MCF 10A (cell line): ENCODE data around the gene ZBTB49. TPM values are rescaled to one million over a fixed set of nuclear protein-coding genes. Genes with fewer than 3 reads are reported as not detected.

Experiments
- BruUV-seq: library from RNA; stranded (reverse); fragments of 400-500 nt; replicated peaks from 2 replicates; lab custom pipeline; 2021; lab: Mats Ljungman, UMichigan
- CTCF ChIA-PET: fragments of 300-600 bp; sonication (Branson Sonifier 250); formaldehyde crosslinking; extraction: SDS; loops from one replicate; lab custom pipeline; 2021; ENCODE audit warnings: antibody characterized with exemption, inconsistent platforms; lab: Yijun Ruan, JAX
- POLR2A ChIA-PET: fragments of 300-600, 350-650 bp; sonication (Branson Sonifier 250); formaldehyde crosslinking; extraction: SDS; loops from one replicate; lab custom pipeline; 2020; ENCODE audit warnings: antibody characterized with exemption, inconsistent platforms; lab: Yijun Ruan, JAX
- DNase-seq: peaks from one replicate; pipeline ENCODE4 v3.0.0-alpha.2; 2018; ENCODE audit not compliant: unreplicated experiment
- H3K27ac Mint-ChIP-seq: one replicate; pipeline ENCODE4 v1.8.0; 2022; ENCODE audit warnings: mild to moderate bottlenecking, low read depth, mixed read lengths; ENCODE audit not compliant: unreplicated experiment
- H3K27me3 Mint-ChIP-seq: one replicate; pipeline ENCODE4 v1.8.0; 2022; ENCODE audit warnings: mixed read lengths; ENCODE audit not compliant: insufficient read depth, unreplicated experiment
- H3K36me3 Mint-ChIP-seq: one replicate; pipeline ENCODE4 v1.8.0; 2022; ENCODE audit warnings: mild to moderate bottlenecking, moderate library complexity, mixed read lengths; ENCODE audit not compliant: insufficient read depth, unreplicated experiment
- H3K4me1 Mint-ChIP-seq: one replicate; pipeline ENCODE4 v1.8.0; 2022; ENCODE audit warnings: mixed read lengths; ENCODE audit not compliant: insufficient read depth, unreplicated experiment
- H3K4me3 Mint-ChIP-seq: one replicate; pipeline ENCODE4 v1.8.0; 2022; ENCODE audit warnings: mild to moderate bottlenecking, moderate library complexity, mixed read lengths; ENCODE audit not compliant: unreplicated experiment
- H3K9me3 Mint-ChIP-seq: one replicate; pipeline ENCODE4 v1.8.0; 2022; ENCODE audit warnings: mixed read lengths; ENCODE audit not compliant: unreplicated experiment
- intact Hi-C: fragments of 100-400 bp; cut with micrococcal nuclease; formaldehyde crosslinking; loops from 2 replicates; pipeline ENCODE4 v1.14.1; 2022
- total RNA-seq: library from RNA; stranded (reverse); gene quantifications from 2 replicates; pipeline ENCODE4 v1.2.3, GENCODE V29; 2022
- TF ChIP-seq, protein P1 (sequence below): fragments of 200-600 bp; IDR thresholded peaks from one replicate; pipeline ENCODE4 v1.8.0; 2022; ENCODE audit warnings: antibody characterized with exemption, mild to moderate bottlenecking; ENCODE audit not compliant: unreplicated experiment

ZBTB49 gene
- total RNA-seq, 1 experiment from 2014 or later, result 5.9 TPM

- Mint-ChIP-seq H3K4me3 (no peak overlapping the region), H3K4me1 (no peaks in the 10 kb centered on the region), H3K27ac (no peak overlapping the region), H3K36me3 (no peaks in the 10 kb centered on the region), H3K27me3 (no peaks in the 10 kb centered on the region), H3K9me3 (no peaks in the 10 kb centered on the region)
- ChIA-PET POLR2A (interaction anchor here (0.7 kb wide), 1 partner anchor 98 kb away, joined by 3 read pairs; no protein-coding TSS in a partner anchor), CTCF (interaction anchor here (0.7 kb wide), 1 partner anchor 14 kb away, joined by 3 read pairs; no protein-coding TSS in a partner anchor)
- no TSS peak for BruUV-seq
- DNase-seq, result no peak
- TF ChIP-seq, protein P1, sequence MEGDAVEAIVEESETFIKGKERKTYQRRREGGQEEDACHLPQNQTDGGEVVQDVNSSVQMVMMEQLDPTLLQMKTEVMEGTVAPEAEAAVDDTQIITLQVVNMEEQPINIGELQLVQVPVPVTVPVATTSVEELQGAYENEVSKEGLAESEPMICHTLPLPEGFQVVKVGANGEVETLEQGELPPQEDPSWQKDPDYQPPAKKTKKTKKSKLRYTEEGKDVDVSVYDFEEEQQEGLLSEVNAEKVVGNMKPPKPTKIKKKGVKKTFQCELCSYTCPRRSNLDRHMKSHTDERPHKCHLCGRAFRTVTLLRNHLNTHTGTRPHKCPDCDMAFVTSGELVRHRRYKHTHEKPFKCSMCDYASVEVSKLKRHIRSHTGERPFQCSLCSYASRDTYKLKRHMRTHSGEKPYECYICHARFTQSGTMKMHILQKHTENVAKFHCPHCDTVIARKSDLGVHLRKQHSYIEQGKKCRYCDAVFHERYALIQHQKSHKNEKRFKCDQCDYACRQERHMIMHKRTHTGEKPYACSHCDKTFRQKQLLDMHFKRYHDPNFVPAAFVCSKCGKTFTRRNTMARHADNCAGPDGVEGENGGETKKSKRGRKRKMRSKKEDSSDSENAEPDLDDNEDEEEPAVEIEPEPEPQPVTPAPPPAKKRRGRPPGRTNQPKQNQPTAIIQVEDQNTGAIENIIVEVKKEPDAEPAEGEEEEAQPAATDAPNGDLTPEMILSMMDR, result no peak
- intact Hi-C loops, result no loop called here
Observed at GRCh38 chr4:4349867-4350266, 59.8 kb downstream of the ZBTB49 start.

- Mint-ChIP-seq H3K4me3 (no peak overlapping the region), H3K36me3 (no peaks in the 10 kb centered on the region), H3K27me3 (peaks cover 10% of the 10 kb centered on the region), H3K4me1 (no peaks in the 10 kb centered on the region), H3K9me3 (no peaks in the 10 kb centered on the region), H3K27ac (no peak overlapping the region)
- DNase-seq, result no peak
- no TSS peak for BruUV-seq
- intact Hi-C loops, result no loop called here
- TF ChIP-seq, protein P1, result no peak
- ChIA-PET POLR2A (no interaction called here), CTCF (no interaction called here)
Observed at GRCh38 chr4:4350909-4351308, 60.9 kb downstream of the ZBTB49 start.

GRCh38 chr4:4355302-4355701, 65.3 kb downstream of the ZBTB49 start:
- Mint-ChIP-seq H3K36me3 (no peaks in the 10 kb centered on the region), H3K27ac (no peak overlapping the region), H3K9me3 (no peaks in the 10 kb centered on the region), H3K4me1 (no peaks in the 10 kb centered on the region), H3K4me3 (no peak overlapping the region), H3K27me3 (peaks cover 16% of the 10 kb centered on the region)
- DNase-seq, result no peak
- no TSS peak for BruUV-seq
- intact Hi-C loops, result no loop called here
- TF ChIP-seq, protein P1, result no peak
- ChIA-PET CTCF (interaction anchor here (0.6 to 1.8 kb wide), 3 partner anchors 19 to 76 kb away, joined by 3 to 5 read pairs (median 3); no protein-coding TSS in a partner anchor), POLR2A (no interaction called here)

- no peaks in the 10 kb centered on the region for H3K9me3 Mint-ChIP-seq
- no peaks in the 10 kb centered on the region for H3K4me1 Mint-ChIP-seq
- intact Hi-C loops, result no loop called here
- H3K36me3 Mint-ChIP-seq, result no peaks in the 10 kb centered on the region
- no peak overlapping the region for H3K27ac Mint-ChIP-seq
- CTCF ChIA-PET, result interaction anchor here (0.8 to 1.1 kb wide), 3 partner anchors 22 to 81 kb away, joined by 3 read pairs; no protein-coding TSS in a partner anchor
- POLR2A ChIA-PET, result no interaction called here
- peaks cover 16% of the 10 kb centered on the region for H3K27me3 Mint-ChIP-seq
- no TSS peak for BruUV-seq
- no peak for DNase-seq
- no peak overlapping the region for H3K4me3 Mint-ChIP-seq
- TF ChIP-seq, protein P1, result no peak
Observed at GRCh38 chr4:4356106-4357041, 66.3 kb downstream of the ZBTB49 start.
